Stimulated activated CD4-positive, alpha-beta T cell treated with anti-CD3 and anti-CD28 coated beads, TNF-alpha, amount 100 ng/mL, for 48 hours (primary cell): ENCODE data around the gene SH3BGR.

ENCODE experiments used
- DNase-seq, 3 donors: peaks; one replicate each; pipeline ENCODE4 v3.0.0-alpha.2; 2020; ENCODE audit warnings: low read depth in 3 of 3

Gene SH3BGR

GRCh38 chr21:39456665-39457064 lies 4.9 kb downstream of the SH3BGR start:
- no peak for DNase-seq

GRCh38 chr21:39461419-39461818 lies 9.6 kb downstream of the SH3BGR start:
- no peak for DNase-seq

GRCh38 chr21:39463308-39463707 lies 11.5 kb downstream of the SH3BGR start:
- no peak for DNase-seq

GRCh38 chr21:39466584-39466983 lies 14.8 kb downstream of the SH3BGR start:
- DNase-seq, result no peak

GRCh38 chr21:39467746-39468145 lies 16.0 kb downstream of the SH3BGR start:
- DNase-seq, result no peak

- no peak for DNase-seq
Measured at GRCh38 chr21:39468559-39468958, 16.8 kb downstream of the SH3BGR start.

- no peak for DNase-seq
Measured at GRCh38 chr21:39471598-39471997, 19.8 kb downstream of the SH3BGR start.

- no peak for DNase-seq
Measured at GRCh38 chr21:39472786-39473185, 21.0 kb downstream of the SH3BGR start.

GRCh38 chr21:39474611-39475010 lies 22.8 kb downstream of the SH3BGR start:
- DNase-seq, result no peak

- DNase-seq, result no peak
Measured at GRCh38 chr21:39479164-39479813, 27.5 kb downstream of the SH3BGR start.

GRCh38 chr21:39479814-39480182 lies 28.0 kb downstream of the SH3BGR start:
- DNase-seq, result no peak

GRCh38 chr21:39480271-39480670 lies 28.5 kb downstream of the SH3BGR start:
- no peak for DNase-seq

GRCh38 chr21:39481886-39482285 lies 30.1 kb downstream of the SH3BGR start:
- no peak for DNase-seq

GRCh38 chr21:39483917-39484316 lies 32.1 kb downstream of the SH3BGR start:
- no peak for DNase-seq

- DNase-seq, result no peak
Measured at GRCh38 chr21:39484711-39485276, 33.0 kb downstream of the SH3BGR start.

- DNase-seq, result no peak
Measured at GRCh38 chr21:39489380-39489924, 37.7 kb downstream of the SH3BGR start.

- DNase-seq, result no peak
Measured at GRCh38 chr21:39499156-39499555, 47.4 kb downstream of the SH3BGR start.

- DNase-seq, result no peak
Measured at GRCh38 chr21:39502631-39503030, 50.9 kb downstream of the SH3BGR start.

GRCh38 chr21:39503123-39503762 lies 51.5 kb downstream of the SH3BGR start:
- DNase-seq, result no peak

- DNase-seq, result no peak
Measured at GRCh38 chr21:39504230-39504629, 52.5 kb downstream of the SH3BGR start.

- no peak for DNase-seq
Measured at GRCh38 chr21:39510240-39510639, 58.5 kb downstream of the SH3BGR start.

GRCh38 chr21:39511102-39511501 lies 59.3 kb downstream of the SH3BGR start:
- DNase-seq, result no peak

- no peak for DNase-seq
Measured at GRCh38 chr21:39513735-39514134, 62.0 kb downstream of the SH3BGR start.
